Heart right ventricle (tissue), 16 donors: ENCODE results near the gene ZNF362. TPM values are rescaled to one million over a fixed set of nuclear protein-coding genes. Genes with fewer than 3 reads are reported as not detected.
A peak's percentile ranks its signal among the peaks of the same experiment; 100 is the strongest.
"Not testable (repeated sequence)": the region's sequence is repeated elsewhere in the genome, so short reads cannot be mapped to it uniquely, and the experiment has no call there.

Source experiments
- ATAC-seq, 8 donors: fragments of 200-7000 bp; cut with Tn5 transposase; one replicate each; pipeline ENCODE4 v1.9.1; 2020; ENCODE audit warnings: mild to moderate bottlenecking in 8 of 8, moderate library complexity in 8 of 8, moderate number of reproducible peaks in 1 of 8
- DNase-seq, 2 donors: peaks; one replicate each; pipeline ENCODE4 v3.0.0-alpha.2; 2020
- H3K27ac ChIP-seq, 10 donors: fragments of 200-600 bp; sonication (generic) in 2 of 10; one replicate each; pipeline versions ENCODE4 v1.5.0 to v1.8.0; 2020 to 2022; ENCODE audit warnings: mild to moderate bottlenecking in 3 of 10
- H3K27me3 ChIP-seq, 7 donors: fragments of 200-600 bp; one replicate each; pipeline ENCODE4 v1.8.0; 2021 to 2022; ENCODE audit warnings: mild to moderate bottlenecking in 2 of 7
- H3K36me3 ChIP-seq, 9 donors: fragments of 200-600 bp; sonication (generic) in 1 of 9; one replicate each; pipeline versions ENCODE4 v1.5.0 to v1.8.0; 2020 to 2022; ENCODE audit warnings: mild to moderate bottlenecking in 2 of 9
- H3K4me1 ChIP-seq, 9 donors: fragments of 200-600 bp; sonication (generic) in 1 of 9; one replicate each; pipeline versions ENCODE4 v1.5.0 to v1.8.0; 2020 to 2022; ENCODE audit warnings: mild to moderate bottlenecking in 4 of 9
- H3K4me3 ChIP-seq, 10 donors: fragments of 200-600 bp; sonication (generic) in 2 of 10; one replicate each; pipeline versions ENCODE4 v1.5.0 to v1.8.0; 2020 to 2022; ENCODE audit warnings: mild to moderate bottlenecking in 7 of 10, moderate library complexity in 2 of 10
- H3K9me3 ChIP-seq, 11 donors: fragments of 200-600 bp in 10 of 11; sonication (generic) in 2 of 11; one replicate each; pipeline versions ENCODE4 v1.5.0 to v1.8.0; 2013 to 2022; ENCODE audit warnings: mild to moderate bottlenecking in 2 of 11, control low read depth in 1 of 11, moderate library complexity in 1 of 11
- WGBS, 2 donors: extraction: QIAGEN DNeasy Blood & Tissue Kit; methylation state at CpG; one replicate each; pipeline ENCODE4 v1.1.7; 2013; ENCODE audit warnings: inconsistent platforms in 1 of 2; 5-methylcytosine and 5-hydroxymethylcytosine counted together
- intact Hi-C, 10 donors: fragments of 100-400 bp; cut with DNase I; formaldehyde crosslinking; loops; one replicate each; pipeline versions ENCODE4 v1.11.1 to v1.14.2; 2022
- polyA plus RNA-seq, 2 donors: library from polyadenylated mRNA; stranded (reverse); fragments of 200-250 nt; gene quantifications; one replicate each; pipeline ENCODE4 v1.2.3, GENCODE V29; 2013
- total RNA-seq, 10 donors: library from RNA; stranded (reverse); fragmentation: NEBNext Ultra II Directional in 3 of 10; extraction: Animal tissue kit (Norgen Biotek cat#: 25700) in 3 of 10; gene quantifications; one replicate each; pipeline versions ENCODE4 v1.2.1 to v1.2.4, GENCODE V29; 2021 to 2023
- TF ChIP-seq, protein P1 (sequence below), 9 donors: fragments of 200-600 bp; sonication (generic) in 2 of 9; IDR thresholded peaks; one replicate each; pipeline versions ENCODE4 v1.5.0 to v1.8.0; 2021 to 2022; ENCODE audit warnings: antibody characterized with exemption in 9 of 9, mild to moderate bottlenecking in 5 of 9, moderate library complexity in 1 of 9
- donor health status: Arrhythmogenic right ventricular cardiomyopathy.
- donor health status: ischemic (EF 13 %, LVEDD 7.1; RV severe dilation, severe dysfunction).
- donor health status: healthy with polysubstance abuse.
- donor health status: DM: no; HTN: yes; CAD: no.
- donor health status: DM: no; HTN: no; CAD: no.
- donor health status: ischemic (EF 25% LVEDD 6.9; RV normal size, moderate dysfunction).
- donor health status: ischemic (EF 25% LVEDD 5.7; RV mildly dilated, moderate dysfunction).
- donor health status: healthy.
- donor health status: DM: yes; HTN: yes; CAD: no.
- donor health status: Ischemic cardiomyopathy.
- donor health status: ischemic (EF 35%, LVEDD 5.7; RV mildly dilated, moderate dysfunction).
- donor health status: nonischemic (EF 11% LVEDD 7.7; RV severe dilation, severe dysfunction).
- donor health status: DM: yes; HTN: yes; CAD: no.
- donor health status: PGD.
- donor health status: ischemic (EF 29% LVEDD 5.4; RV normal size, mild dysfunction).
- donor health status: nonischemic (EF 23%, LVEDD 6.1; RV moderate dilation, normal function).

The ZNF362 gene
- total and polyA plus RNA-seq, 12 donors = 9.1 to 39.2 (median 31.3) TPM

DNA sequence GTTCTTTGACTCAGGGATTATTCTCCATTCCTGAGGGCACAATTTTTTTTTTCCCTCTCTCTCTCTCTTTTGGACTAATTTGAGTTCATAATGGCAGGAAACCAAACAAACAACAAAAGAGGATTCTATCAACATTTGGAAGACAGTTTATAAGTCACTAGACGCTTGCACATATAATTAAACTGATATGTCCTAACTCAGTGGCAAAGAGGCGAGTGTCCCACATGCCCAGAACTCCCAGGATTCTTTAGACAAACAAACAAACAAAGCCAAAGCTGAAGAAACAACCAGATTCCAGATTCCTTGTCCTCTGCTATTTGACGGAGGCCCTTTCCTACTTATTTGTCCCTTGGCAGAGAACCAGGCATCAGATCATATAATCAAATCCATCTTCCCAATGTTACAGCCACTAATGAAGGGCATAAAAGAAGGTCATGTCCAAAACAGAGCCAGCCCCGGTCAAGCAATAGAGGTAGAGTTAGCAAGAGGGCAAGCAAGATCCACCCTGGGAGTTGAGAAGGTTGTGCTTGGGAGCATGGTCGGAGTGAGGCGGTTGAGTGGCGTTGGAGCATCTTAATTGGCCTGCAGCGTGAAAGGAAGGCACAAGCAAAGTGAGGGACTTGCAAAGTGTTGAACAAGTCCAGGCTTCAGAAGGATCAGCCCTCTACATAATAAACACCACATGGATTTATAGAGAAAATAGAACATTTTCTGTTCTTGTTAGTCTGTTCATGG is 30.3 kb downstream of the ZNF362 start:
- TF ChIP-seq, protein P1, sequence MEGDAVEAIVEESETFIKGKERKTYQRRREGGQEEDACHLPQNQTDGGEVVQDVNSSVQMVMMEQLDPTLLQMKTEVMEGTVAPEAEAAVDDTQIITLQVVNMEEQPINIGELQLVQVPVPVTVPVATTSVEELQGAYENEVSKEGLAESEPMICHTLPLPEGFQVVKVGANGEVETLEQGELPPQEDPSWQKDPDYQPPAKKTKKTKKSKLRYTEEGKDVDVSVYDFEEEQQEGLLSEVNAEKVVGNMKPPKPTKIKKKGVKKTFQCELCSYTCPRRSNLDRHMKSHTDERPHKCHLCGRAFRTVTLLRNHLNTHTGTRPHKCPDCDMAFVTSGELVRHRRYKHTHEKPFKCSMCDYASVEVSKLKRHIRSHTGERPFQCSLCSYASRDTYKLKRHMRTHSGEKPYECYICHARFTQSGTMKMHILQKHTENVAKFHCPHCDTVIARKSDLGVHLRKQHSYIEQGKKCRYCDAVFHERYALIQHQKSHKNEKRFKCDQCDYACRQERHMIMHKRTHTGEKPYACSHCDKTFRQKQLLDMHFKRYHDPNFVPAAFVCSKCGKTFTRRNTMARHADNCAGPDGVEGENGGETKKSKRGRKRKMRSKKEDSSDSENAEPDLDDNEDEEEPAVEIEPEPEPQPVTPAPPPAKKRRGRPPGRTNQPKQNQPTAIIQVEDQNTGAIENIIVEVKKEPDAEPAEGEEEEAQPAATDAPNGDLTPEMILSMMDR (IDR thresholded peaks at IDR 0.05) = no peak
- peaks cover 0 to 43% (median 16%) of the 10 kb centered on the region in 9 donors for H3K4me1 ChIP-seq
- peaks cover 0 to 74% (median 18%) of the 10 kb centered on the region in 9 donors for H3K36me3 ChIP-seq
- intact Hi-C loops = no loop called here
- 75 to 79% methylated on average over 8 of the region's 8 CpGs for WGBS, 2 donors
- DNase-seq (no peak), ATAC-seq (peak in 1 of 8 donors; percentile 19)
- no peaks in the 10 kb centered on the region for H3K9me3 ChIP-seq
- H3K27me3 ChIP-seq = no peaks in the 10 kb centered on the region
- H3K4me3 ChIP-seq = no peak overlapping the region
- peak overlapping the region in 3 of 10 donors; percentile 7 to 54 (median 30) for H3K27ac ChIP-seq

DNA sequence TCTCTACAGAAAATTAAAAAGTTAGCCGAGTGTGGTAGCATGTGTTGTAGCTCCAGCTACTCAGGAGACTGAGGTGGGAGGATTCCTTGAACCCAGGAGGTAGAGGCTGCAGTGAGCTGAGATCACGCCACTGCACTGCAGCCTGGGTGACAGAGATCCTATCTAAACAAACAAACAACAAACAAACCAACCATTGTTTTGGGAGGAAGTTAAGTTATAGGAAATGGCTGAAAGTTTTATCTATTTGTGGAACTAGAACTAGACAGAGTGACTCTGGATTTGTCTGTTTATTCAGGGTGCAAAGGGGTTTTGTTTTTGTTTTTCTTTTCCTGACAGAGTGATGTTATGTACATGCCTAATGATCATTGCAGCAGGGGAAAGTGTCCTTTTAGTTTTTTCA is 31.0 kb downstream of the ZNF362 start:
- Histone ChIP-seq H3K4me3 (no peak overlapping the region), H3K9me3 (no peaks in the 10 kb centered on the region), H3K27ac (peak overlapping the region in 4 of 10 donors; percentile 7 to 54 (median 32)), H3K27me3 (no peaks in the 10 kb centered on the region), H3K4me1 (peaks cover 0 to 43% (median 16%) of the 10 kb centered on the region in 9 donors), H3K36me3 (peaks cover 0 to 68% (median 11%) of the 10 kb centered on the region in 9 donors)
- DNase-seq = no peak
- intact Hi-C loops = no loop called here
- peak in 1 of 8 donors; percentile 26 for ATAC-seq
- TF ChIP-seq, protein P1 (IDR thresholded peaks at IDR 0.05) = no peak
- WGBS, 2 donors = 63 to 73% methylated on average over 2 of the region's 2 CpGs

DNA sequence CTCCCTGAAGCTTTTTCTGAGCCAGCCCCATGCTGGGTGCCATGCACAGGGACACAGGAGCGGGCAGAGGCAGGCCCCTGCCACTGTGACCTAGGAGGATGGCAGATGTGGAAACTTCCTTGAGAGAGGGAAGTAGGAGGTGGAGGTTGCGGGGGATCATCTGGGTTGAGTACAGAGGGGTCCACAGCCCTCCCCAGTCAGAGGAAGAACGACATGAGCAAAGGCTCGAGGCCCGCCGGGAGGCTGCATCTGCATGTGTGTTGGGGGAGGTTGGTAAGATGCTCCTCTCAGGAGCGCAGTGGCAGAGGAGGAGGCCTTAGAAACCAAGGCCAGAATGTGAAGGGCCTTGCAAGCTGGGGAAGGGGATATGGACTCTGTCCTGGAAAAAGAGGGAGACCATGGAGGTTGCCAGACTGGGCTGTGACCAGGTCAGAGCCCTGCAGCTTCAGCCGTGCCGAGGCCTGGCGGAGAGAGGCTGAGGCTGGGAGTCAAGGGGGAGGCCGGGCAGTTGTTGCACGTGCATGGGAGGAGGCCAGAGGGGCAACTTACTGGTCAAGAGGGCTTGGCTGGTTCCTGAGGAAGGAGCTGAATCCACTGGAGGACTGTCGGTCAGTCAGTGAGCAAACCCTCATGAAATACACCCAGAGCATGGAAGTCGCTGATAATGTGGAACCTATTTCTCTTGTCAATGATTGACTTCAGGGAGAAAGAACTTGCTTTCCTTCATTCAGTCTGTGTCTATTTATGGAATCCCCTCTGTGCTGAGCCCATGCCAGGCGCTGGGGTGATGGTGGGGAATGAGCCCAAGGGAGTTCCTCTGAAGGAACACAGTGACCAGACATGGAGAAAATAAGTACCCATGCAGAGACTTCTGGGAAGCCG is 32.9 kb downstream of the ZNF362 start:
- Histone ChIP-seq H3K9me3 (no peaks in the 10 kb centered on the region), H3K4me1 (peaks cover 0 to 47% (median 16%) of the 10 kb centered on the region in 9 donors), H3K36me3 (peaks cover 0 to 58% (median 0%) of the 10 kb centered on the region in 9 donors), H3K27ac (peak overlapping the region in 5 of 10 donors; percentile 0 to 52 (median 33)), H3K27me3 (no peaks in the 10 kb centered on the region), H3K4me3 (no peak overlapping the region)
- ATAC-seq = peak in 6 of 8 donors; percentile 53 to 69 (median 62)
- DNase-seq = no peak
- 81 to 83% methylated on average over 16 of the region's 16 CpGs for WGBS, 2 donors
- intact Hi-C loops = no loop called here
- TF ChIP-seq, protein P1 (IDR thresholded peaks at IDR 0.05) = no peak

DNA sequence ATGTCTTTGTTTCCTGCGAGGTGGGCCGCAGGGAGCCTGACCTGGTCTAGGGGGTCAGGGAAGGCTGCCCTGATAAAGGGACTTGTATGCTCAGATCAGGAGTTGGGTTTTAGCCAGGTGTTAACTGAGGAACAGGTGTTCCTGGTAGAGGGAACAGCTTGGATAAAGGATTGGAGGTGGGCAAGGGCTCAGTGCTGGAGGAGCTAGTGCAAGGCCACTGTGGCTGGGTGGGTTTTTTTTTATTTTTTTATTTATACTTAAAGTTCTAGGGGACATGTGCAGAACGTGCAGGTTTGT is 33.5 kb downstream of the ZNF362 start:
- DNase-seq (no peak), ATAC-seq (no peak)
- peak overlapping the region in 3 of 10 donors; percentile 0 to 33 (median 26) for H3K27ac ChIP-seq
- peaks cover 0 to 47% (median 16%) of the 10 kb centered on the region in 9 donors for H3K4me1 ChIP-seq
- H3K4me3 ChIP-seq = no peak overlapping the region
- H3K27me3 ChIP-seq = no peaks in the 10 kb centered on the region
- 81 to 84% methylated on average over 3 of the region's 3 CpGs for WGBS, 2 donors
- H3K9me3 ChIP-seq = no peaks in the 10 kb centered on the region
- peaks cover 0 to 58% (median 2%) of the 10 kb centered on the region in 9 donors for H3K36me3 ChIP-seq
- TF ChIP-seq, protein P1 (IDR thresholded peaks at IDR 0.05) = no peak
- intact Hi-C loops = loop anchor here in 4 of 10 donors (5.0 to 10.0 kb wide), 4 partner anchors 65 to 325 kb away; no protein-coding TSS in a partner anchor

DNA sequence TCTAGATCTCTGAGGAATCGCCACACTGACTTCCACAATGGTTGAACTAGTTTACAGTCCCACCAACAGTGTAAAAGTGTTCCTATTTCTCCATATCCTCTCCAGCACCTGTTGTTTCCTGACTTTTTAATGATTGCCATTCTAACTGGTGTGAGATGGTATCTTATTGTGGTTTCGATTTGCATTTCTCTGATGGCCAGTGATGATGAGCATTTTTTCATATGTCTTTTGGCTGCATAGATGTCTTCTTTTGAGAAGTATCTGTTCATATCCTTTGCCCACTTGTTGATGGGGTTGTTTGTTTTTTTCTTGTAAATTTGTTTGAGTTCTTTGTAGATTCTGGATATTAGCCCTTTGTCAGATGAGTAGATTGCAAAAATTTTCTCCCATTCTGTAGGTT is 34.3 kb downstream of the ZNF362 start:
- Histone ChIP-seq H3K36me3 (peaks cover 0 to 58% (median 8%) of the 10 kb centered on the region in 9 donors), H3K4me1 (peaks cover 0 to 49% (median 19%) of the 10 kb centered on the region in 9 donors)
- intact Hi-C loops = loop anchor here in 4 of 10 donors (5.0 to 10.0 kb wide), 4 partner anchors 66 to 324 kb away; no protein-coding TSS in a partner anchor
- not testable (repeated sequence) for H3K9me3 ChIP-seq, H3K27ac ChIP-seq, ATAC-seq, H3K4me3 ChIP-seq, H3K27me3 ChIP-seq, DNase-seq
- WGBS, 2 donors = 81 to 95% methylated on average over 1 of the region's 2 CpGs
